ENCODE data around the gene GAS6. TPM values are rescaled to one million over a fixed set of nuclear protein-coding genes. Genes with fewer than 3 reads are reported as not detected.

The GAS6 gene
- total RNA-seq, 1 experiment from 2014 or later, result 49.4 TPM

DNA sequence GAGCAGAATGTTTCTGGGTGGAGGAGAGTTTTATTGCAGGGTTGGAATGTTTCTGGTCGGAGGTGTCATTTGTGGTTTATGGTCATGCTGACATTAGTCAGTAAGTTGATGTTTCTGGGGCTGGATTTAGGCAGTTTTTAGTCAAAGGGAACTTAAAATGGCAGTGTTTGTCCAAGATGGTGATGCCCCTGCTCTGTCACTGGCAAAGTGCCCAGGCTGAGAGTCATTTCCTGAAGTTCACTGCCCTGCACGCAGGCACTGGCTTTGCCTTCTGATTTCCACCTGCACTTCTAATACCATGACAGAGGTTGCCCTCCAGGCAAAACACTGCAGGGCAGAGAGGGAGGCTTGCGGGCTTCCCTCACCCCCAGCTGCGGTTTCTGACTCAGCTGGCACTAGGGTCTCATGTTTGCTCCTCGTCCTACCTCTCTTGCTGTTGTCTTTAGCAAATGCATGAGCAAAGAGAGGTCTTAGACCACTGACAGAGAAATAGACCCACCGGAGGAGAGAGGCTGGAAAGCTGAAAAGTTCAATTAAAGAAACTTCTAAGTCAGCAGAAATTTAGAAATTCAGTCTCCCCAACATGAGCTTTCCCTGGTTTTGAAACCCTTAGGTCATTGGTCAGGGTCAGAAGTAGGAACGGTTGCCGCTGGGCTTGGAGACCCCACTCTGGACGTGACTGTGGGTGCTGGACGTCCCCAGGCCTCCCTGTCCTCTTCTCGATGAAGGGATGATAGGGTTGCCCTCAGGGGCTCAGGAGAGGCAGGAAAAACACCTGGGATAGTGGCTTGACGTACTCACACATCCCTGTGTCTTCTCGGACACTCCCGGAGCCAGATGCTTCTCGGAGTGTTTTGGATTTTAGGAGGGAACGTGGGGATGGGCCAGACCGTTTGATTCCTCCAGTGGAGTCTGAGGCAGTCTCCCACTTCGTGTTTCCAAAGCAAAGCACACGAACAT lies 78.5 kb downstream of the GAS6 start:
- H3K4me1 ChIP-seq (ENCODE audit: control insufficient read depth in 1 of 2, insufficient read depth in 2 of 2, low read length in 2 of 2), result peaks cover 12 to 16% of the 10 kb centered on the region in 2 experiments
- peak overlapping the region; percentile 59 for H3K4me2 ChIP-seq (ENCODE audit: low read length)
- H3K9ac ChIP-seq (ENCODE audit: low read length), result no peak overlapping the region
- no peak overlapping the region for H3K27ac ChIP-seq (ENCODE audit: low read depth, low read length)
- CTCF ChIA-PET, result no interaction called here
- no peaks in the 10 kb centered on the region for H3K9me2 ChIP-seq (ENCODE audit: insufficient read depth)
- no peak overlapping the region for H3K4me3 ChIP-seq (replicated peaks in 1 of 2; ENCODE audit: low read depth in 1 of 2, low read length in 2 of 2)
- peak; percentile 48 for DNase-seq (ENCODE audit: low read depth, low spot score)
- ATAC-seq, result peak; percentile 74
- no peaks in the 10 kb centered on the region for H3K9me3 ChIP-seq (ENCODE audit: control insufficient read depth in 1 of 2, insufficient read depth in 1 of 2, low read depth in 1 of 2, low read length in 2 of 2)
- H2AFZ ChIP-seq (ENCODE audit: low read depth, low read length, poor library complexity, severe bottlenecking), result no peak overlapping the region
- BruUV-seq (replicated peaks), result no TSS peak
- no peaks in the 10 kb centered on the region for H3K79me2 ChIP-seq (ENCODE audit: insufficient read depth, low read length)
- RAD21 ChIA-PET (ENCODE audit: low non-redundant PET in 1 of 2, low total read pairs in 2 of 2, uncharacterized antibody in 2 of 2, unreplicated experiment in 2 of 2), result no interaction called here
- intact Hi-C loops (cut with micrococcal nuclease), result no loop called here
- TF ChIP-seq JUND (IDR thresholded peaks at IDR 0.05) (peak; percentile 61), POLR2AphosphoS5 (IDR thresholded peaks at IDR 0.05; ENCODE audit: low read depth, low read length) (peak; percentile 17; the same call in 1 of the 2 replicates), CBX3 (IDR thresholded peaks at IDR 0.05; ENCODE audit: low read depth) (peak; percentile 39; the same call in 1 of the 2 replicates), YY1 (IDR thresholded peaks at IDR 0.05; ENCODE audit: extremely low read depth, insufficient replicate concordance, low read depth, low read length) (peak; percentile 47), EZH2phosphoT487 (IDR thresholded peaks at IDR 0.05; ENCODE audit: borderline replicate concordance) (no peak), ZFX (IDR thresholded peaks at IDR 0.05) (no peak), FOSL1 (IDR thresholded peaks at IDR 0.05; ENCODE audit: low read depth) (peak; percentile 48), SP1 (IDR thresholded peaks at IDR 0.05; ENCODE audit: low read depth) (peak; percentile 56), EGR1 (IDR thresholded peaks at IDR 0.05; ENCODE audit: low read depth) (no peak; the same call in 1 of the 2 replicates)
- TF ChIP-seq, protein P1, sequence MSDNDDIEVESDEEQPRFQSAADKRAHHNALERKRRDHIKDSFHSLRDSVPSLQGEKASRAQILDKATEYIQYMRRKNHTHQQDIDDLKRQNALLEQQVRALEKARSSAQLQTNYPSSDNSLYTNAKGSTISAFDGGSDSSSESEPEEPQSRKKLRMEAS (IDR thresholded peaks at IDR 0.05), result 0 out of 2 replicates have a peak, but pooled peaks have one; percentile 30
- TF ChIP-seq, protein P2, sequence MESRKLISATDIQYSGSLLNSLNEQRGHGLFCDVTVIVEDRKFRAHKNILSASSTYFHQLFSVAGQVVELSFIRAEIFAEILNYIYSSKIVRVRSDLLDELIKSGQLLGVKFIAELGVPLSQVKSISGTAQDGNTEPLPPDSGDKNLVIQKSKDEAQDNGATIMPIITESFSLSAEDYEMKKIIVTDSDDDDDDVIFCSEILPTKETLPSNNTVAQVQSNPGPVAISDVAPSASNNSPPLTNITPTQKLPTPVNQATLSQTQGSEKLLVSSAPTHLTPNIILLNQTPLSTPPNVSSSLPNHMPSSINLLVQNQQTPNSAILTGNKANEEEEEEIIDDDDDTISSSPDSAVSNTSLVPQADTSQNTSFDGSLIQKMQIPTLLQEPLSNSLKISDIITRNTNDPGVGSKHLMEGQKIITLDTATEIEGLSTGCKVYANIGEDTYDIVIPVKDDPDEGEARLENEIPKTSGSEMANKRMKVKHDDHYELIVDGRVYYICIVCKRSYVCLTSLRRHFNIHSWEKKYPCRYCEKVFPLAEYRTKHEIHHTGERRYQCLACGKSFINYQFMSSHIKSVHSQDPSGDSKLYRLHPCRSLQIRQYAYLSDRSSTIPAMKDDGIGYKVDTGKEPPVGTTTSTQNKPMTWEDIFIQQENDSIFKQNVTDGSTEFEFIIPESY (IDR thresholded peaks at IDR 0.05; ENCODE audit: extremely low read depth, insufficient replicate concordance, low read length), result no peak
- no peaks in the 10 kb centered on the region for H3K36me3 ChIP-seq (ENCODE audit: control insufficient read depth in 1 of 2, insufficient read depth in 2 of 2, low read length in 2 of 2)
- H4K20me1 ChIP-seq (ENCODE audit: insufficient read depth), result no peaks in the 10 kb centered on the region
- POLR2A ChIA-PET, result no interaction called here
- H3K27me3 ChIP-seq (ENCODE audit: insufficient read depth, low read length), result no peaks in the 10 kb centered on the region

Measured in HCT116 (cell line).